ENCODE data around the gene F10.

Gene F10

DNA sequence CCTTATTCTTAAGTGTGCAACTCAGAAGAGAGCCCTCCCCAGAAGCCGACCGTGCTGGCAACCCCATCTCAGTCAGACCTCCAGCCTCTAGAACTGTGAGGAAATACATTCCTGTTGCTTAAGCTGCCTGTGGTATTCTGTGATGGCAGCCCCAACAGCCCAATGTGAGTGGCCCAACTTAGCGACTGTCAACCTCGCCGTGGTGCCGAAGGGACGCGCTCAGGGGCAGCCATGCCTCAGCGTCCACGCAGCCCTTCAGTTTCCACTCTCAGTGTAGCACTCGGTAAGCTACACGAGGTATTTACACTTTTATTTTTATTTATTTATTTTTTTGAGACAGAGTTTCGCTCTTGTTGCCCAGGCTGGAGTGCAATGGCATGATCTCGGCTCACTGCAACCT is 54.2 kb downstream of the F10 start:
- DNase-seq: no peak

DNA sequence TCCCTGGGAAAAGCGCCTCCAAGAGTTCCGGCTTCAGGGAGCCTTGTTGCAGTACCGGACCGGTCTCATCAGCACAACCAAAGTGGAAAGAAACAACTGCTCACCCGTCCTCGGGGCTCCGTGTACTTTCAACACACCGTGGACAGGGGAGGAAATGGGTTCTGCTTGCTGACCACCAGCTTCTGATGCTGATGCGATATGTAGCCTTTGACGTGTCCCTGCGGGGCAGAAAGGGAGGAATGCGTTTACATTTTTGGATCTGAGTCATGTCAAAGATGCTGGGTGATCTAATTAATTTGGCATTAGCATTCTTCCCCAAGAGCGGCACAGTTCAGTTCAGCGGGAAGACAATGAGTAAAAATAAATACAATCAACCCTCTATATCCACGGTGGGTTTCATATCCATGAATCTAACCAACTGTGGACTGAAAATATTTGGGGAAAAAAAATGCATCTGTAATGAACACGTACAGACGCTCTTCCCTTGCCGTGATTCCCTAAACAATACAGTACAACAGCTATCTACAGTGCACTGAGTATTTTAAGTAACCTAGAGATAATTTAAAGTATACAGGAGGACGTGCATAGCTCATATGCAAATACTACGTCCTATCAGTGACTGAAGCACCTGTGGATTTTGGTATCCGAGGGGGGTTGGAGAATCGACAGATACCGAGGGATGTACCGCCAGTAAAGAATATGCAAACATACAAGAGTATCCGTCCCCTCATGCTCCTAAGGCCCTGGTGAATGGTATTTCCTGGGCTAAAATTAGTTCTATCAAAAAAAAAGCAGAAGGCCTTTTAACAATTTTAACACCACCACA is 55.7 kb downstream of the F10 start:
- no peak for DNase-seq

DNA sequence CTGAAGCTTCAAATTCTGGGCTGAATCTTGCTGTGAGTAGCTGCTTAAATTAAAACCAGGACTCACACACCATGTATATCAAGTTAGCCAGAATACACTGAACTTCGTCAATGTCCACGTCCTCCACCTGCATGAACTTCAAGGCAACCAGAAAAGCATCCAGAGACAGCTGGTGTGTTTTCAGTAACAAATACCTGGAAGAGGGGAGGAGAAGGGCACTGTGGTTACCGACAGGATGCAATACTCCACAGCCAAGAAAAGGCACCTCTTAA is 56.2 kb downstream of the F10 start:
- no peak for DNase-seq

DNA sequence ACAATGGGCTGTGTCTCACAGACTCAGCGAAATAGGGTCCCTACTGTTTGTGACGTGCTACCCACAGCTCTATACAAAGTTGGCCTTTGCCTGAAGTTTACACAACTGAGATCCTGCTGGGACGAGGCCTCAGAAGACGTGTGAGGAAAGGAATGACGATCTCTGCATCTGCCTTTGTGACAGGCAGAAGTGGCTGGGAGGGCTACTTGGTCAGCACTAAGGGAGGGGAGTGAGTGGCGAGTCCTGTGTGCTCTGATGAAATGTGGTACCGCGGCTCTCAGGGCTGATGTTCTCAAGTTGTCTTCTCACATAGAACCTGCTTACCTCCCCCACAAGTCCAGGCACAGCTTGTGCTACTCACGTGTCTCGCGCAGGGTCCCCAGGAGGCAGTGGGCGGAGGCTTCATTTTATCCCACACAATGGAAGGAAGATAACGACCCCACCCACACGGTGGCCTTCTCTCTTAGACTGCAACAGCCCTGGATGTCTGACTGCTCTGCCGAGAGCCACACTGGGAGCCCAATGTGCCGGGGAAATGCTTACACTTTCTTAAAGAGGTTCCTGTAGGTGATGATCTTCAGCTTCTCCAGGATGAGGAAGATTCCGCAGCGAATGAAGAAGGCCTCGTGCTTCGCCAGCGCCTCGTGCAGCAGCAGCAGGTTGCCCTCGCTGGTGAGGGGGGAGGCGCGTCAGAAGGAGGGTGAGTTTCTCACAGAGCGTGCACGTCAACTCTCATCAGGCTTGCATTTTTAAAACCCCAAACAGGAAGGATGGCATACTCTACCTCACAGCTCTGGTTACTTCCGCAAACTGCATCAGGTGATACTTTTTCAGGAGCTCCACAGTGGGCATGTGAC is 57.0 kb downstream of the F10 start:
- DNase-seq: no peak

DNA sequence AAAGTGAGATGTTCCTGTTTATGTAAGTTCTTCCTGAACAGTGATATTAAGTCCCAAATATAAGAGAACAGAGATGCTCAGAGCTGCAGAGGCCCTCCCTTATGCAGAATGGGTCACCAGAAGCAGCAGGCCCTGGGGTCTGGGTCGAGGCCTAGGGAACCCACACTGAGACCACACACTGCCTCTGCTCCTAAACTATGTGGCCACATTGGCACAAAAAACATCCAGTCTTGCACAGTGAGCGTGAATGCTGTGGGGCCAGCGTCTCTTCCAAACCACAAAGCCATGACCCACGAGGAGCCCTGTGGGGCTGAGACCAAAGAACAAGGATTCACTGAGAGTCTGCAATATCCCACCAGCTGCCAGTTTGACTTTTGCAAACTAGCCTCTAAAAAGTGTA is 59.4 kb downstream of the F10 start:
- no peak for DNase-seq

DNA sequence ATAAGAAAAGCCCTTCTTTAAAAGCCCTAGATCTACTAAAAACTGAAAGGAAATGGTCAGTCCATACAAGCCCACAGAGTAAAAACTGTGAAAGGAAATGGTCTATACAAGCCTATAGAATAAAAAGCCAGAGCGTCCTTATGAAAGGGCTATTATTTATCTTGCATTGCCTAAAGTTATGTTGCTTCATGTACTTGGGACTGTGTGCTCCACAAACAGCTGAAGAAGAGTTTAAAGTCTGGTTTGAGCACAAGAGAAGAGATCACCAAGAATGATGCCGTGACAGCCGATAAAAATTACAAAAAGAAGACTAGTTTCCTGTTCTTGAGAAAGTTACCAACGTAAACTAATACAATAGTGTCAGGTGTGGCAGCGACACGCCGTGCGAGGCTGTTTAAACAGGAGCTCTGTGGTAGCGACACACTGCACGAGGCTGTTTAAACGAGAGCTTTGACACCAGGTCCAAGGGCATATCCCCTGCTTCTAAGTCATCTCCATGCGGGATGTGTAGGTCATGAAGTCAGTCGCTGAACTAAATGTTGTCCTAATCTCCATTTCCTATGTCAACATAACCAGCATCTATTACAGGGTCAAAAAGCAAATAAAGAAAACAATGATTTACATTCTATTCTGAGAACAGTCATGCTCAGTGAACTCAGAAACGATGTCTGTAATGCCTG is 61.0 kb downstream of the F10 start:
- DNase-seq: no peak

DNA sequence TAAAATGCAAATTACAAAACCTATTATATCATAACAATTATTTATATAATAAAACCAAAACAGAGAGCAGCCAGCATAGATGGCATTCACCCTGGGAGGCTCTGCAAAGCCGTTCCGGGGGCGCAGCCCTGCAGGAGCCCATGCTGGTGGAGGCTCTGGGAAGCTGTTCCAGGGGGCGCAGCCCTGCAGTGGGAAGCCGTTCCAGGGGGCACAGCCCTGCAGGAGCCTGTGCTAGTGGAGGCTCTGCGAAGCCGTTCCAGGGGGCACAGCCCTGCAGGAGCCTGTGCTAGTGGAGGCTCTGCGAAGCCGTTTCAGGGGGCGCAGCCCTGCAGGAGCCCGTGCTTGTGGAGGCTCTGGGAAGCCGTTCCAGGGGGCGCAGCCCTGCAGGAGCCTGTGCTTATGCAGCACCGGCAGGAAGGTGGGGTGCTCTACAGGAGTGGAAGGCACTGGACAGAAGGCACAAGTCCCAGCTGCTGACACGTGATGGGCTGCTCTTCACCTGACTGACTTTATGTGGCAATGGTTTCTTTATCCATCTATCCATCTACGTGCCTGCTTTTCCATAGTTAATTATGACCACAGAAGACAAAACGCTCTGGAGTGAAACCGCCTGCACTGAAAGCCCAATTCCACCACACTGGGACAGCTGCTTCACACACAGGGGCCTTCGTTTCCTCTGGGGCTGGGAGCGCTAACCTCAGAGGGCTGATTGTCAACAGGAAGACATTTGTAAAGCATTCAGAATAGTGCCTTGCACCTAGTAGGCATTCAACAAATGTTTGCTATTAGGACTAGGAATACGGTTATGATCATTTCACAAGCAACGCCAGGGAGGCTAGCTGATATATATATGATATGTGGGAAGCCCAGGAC is 62.2 kb downstream of the F10 start:
- DNase-seq: no peak

DNA sequence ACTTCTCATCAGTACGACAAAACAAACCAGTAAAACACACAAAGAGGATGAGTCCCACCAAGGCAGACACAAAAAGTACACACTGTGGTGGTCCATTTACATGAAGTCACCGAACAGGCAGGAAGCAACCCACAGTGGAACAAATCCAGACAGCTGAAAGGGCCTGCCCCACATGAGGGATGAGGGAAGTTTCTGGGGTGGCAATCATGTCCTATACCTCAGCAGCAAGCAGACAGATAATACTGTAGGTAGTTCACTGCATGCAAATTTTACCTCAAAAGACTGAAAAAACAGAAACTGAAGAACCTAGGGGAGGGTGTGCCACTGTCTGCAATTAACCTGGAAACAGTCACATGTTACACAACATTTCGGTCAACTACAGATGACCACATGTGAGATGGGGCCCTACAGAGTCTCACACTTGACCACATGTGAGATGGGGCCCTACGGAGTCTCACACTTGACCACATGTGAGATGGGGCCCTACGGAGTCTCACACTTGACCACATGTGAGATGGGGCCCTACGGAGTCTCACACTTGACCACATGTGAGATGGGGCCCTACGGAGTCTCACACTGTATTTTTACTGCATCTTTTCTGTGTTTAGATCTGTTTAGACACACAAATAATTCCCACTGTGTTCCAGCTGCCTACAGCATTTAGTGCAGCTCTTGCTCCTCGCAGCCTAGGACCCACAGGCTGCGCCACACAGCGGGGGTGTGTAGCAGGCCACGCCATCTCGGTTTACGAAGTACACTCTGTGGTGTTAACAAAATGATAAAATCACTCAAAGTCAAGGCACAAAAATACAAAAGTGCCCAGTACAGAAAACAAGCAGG is 63.7 kb downstream of the F10 start:
- DNase-seq: no peak

DNA sequence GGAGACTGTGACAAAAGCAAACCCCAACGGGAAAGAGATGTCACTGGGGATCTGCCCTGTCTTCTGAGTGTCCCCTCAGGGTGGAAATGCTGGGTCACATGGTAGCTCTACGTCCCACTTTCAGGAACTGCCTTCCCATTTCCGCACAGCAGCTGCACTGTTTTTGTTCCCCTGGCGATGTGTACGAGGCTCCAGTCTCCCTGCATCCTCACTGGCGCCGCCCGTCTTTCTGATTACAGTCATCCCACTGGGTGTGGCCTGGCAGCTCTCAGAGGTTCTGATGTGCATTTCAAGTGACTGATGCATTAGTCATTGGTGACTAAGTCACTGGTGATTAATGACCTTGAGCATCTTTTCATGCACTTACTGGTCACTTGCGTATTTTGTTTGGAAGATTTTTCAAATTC is 64.7 kb downstream of the F10 start:
- no peak for DNase-seq

DNA sequence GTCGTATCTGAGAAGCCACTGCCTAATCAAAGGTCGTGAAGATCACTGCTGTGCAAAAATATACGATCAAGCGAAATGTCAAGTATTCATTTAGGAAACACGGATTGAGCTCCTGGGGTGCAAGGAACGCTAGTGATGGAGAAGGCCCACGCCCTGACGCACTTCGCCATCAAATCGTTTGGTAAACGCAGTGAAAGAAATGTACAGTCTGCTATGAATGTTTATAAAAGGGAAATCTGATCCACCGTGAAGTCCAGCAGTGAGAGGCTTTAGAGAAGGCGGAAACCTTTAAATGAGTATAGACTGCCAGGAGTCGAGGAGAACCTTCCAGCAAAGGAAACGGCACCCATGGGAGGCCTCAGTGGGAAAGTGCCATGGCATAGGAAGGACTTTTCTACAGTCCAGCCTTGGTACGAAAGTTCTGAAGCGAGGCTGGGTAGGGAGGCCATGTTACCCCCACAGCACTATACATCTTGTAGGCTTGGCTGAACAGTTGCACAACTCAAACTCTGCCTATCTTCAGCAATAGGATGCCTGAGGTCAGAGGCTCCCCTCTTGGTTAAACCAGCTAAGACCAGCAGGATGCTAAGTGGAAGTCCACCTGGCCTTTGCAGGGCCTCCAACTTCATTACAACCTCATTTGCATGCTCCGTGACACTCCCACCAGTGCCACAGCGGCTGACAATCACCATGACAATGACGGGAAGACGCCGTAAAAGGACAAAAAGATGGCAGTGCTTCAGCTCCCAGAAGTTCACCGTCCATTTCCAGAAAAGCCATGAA is 65.5 kb downstream of the F10 start:
- DNase-seq: no peak

DNA sequence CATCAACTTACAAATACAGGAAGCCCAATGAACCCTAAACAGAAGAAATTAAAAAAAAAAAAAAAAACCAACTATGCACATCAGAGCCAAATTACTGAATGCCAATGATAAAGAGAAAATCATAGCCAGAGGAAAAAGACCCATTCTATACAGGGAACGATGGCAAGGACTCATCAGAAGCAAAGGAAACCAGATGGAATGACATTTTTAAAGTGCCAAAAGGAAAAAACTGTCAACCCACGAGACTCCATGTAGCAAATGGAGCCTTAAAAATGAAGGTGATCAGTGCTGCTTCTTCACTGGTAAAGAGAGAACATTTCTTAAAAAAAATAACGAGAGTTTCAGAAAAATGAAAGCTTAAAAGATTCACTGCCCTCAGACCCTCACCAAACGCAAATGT is 67.6 kb downstream of the F10 start:
- DNase-seq: no peak

DNA sequence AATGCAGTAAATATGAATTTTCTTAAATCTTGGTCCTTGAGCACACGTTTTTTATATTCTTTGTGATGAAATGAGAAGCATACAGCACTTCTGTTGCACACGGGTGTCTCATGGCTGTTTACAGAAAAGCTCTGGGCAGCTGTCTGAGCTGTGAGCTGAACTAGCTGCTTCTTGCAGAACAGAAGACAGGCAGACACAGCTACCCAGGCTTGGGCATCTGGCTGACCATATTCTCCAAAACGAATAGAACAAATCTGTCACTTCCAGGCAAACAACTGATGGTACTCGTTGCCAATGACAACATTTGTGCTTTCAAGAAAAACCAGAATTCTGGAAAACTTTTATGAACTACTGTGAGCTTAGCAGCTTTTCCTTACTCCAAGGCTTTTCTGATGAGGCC is 69.7 kb downstream of the F10 start:
- no peak for DNase-seq

DNA sequence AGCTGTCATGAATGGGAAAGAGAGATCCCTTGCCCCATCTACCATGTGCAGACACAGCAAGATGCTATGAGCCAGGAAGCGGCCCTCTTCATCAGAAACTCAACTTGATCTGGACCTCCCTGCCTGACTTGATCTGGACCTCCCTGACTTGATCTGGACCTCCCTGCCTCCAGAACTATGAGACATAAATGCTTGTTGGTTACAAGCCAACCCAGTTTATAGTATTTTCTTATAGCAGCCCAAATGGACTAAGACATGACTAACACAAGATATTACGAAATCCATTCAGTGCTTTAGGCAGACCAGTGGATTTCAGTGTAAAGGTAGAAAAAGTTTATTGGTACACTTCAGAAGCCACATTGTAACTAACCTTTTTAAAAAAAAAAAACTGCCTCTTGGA is 70.3 kb downstream of the F10 start:
- DNase-seq: no peak

DNA sequence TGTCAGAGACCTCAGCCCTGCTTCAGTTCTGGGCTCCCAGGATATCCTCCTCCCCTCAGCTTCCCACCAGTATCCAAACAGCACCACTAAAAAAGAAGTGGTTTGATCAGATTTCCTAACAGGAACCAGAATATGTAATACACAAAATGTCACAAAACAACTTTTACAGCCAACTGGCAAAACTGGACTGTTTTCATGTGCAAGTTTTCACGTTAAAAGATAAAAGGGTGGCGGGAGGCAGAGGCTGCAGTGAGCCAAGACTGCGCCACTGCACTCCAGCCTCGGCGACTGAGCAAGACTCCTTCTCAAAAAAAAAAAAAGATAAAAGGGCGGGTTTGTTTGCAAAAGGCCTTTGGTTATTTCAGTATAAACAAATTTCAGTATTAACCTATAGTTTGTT is 72.8 kb downstream of the F10 start:
- no peak for DNase-seq

DNA sequence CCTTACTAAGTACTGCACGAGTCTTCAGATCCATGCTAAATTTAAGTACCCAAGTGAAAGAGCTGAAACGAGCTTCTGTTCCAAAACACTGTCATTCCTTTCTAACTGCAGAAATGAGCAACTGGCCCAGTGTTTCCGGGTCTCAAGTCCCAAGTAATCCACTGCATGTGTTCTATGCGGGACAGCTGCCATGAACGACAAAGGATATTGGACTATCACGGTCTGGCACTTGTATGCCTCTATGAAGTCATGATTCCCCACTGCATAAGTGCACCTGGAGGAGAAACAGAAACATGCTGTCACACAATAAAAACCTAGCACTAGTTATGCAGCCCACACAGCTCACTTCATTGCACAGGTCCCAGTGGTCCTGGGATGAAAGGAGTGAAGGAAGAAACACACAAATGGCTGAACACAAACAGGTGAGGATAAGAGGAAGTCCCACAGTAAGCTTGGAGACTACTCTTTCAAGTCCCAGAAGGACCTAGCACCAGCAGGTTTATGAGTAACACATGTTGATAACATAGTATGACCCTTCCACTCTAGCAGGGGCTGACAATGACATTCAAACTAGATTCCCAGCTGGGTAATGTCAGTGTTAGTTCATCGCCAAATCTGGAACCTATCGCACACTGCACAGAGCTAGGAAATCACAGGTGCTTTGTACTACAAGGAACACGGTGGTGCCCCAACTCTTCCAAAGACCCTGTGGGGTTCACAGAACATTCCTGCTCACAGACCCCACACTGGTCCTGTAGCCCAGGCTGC is 74.6 kb downstream of the F10 start:
- DNase-seq: no peak
